Stimulated activated CD8-positive, alpha-beta memory T cell treated with anti-CD3 and anti-CD28 coated beads, Interleukin-7, amount 100 ng/mL, for 1 hour (primary cell): ENCODE measurements around the gene SPDYA.
A peak's percentile ranks its signal among the peaks of the same experiment; 100 is the strongest.
"Not testable (repeated sequence)": the region's sequence is repeated elsewhere in the genome, so short reads cannot be mapped to it uniquely, and the experiment has no call there.

ENCODE experiments used
- DNase-seq, 2 donors: peaks; one replicate each; pipeline ENCODE4 v3.0.0-alpha.2; 2020; ENCODE audit warnings: low read depth in 2 of 2

Gene SPDYA

DNA sequence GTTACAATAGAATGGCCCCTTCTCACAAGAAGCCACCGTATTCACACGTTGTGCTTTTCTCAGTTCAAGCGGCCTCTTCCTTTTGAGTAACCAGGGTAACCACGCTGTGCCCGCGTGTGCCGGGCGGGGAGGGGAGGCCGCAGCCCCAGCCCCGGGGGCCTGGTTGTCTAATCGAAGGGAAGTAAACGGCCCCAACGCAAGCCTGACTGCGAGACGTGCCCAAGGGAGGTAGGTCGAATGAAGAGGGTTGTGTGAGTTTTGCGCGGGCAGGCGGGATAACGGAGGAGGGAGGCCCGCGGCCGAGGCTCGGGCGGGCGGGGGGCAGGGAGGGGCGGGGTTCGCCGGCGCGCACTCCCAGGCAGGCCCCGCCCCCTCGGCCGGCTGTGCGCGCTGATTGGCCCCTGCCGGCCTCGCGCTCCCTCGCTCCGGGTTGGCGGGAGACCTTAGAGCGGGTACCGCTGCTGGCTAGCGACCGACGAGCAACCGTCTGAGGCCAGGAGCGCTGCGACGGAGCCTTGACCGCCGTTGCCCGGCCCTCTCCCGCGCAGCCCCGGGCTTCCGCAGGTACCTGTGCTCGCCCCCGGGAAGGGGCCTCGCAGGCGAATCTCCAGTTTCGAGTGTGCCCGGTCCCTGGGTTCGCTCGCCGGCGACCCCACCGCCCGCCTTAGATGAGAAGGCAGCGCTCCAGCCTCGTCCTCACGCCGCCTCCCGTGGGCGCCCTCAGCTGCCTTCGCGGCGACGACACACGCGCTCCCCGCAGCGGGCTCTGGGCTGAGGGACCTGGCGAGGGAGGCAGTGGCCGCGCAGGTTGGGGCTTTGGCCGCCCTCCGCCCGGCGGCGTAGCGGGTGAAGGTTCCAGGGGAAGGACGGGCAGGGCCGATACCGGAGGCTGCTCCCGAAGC, at the start of gene SPDYA:
TSS of gene SPDYA (plus strand) at position 451 of the 902 bp plus-strand sequence. CDS start 5,181 bp downstream, outside the sequence.
- peak; percentile 48 to 50 for DNase-seq

GRCh38 chr2:28761420-28761819, 49.2 kb upstream of the SPDYA start:
- no peak for DNase-seq

- no peak for DNase-seq
Measured at GRCh38 chr2:28764909-28765711, 45.5 kb upstream of the SPDYA start.

DNA sequence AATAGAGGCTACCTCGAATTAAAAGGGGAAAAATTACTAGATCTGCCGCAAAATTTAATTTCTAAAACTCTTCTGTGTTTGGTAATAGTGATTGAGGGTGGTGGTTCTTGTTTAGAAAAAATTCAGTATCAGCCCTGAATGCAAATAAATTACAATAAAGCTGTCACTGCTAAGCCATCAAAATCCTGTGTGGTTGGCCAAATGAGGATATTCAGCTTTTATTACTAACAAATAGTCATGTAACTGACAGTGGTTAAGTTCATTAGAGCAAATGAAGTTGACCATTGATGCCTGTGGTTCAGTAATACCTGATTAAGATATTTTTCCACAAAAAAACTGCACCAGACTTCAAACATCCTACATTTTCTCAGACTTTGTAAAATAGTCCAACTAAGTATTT, 44.6 kb upstream of the SPDYA start:
- DNase-seq = no peak

DNA sequence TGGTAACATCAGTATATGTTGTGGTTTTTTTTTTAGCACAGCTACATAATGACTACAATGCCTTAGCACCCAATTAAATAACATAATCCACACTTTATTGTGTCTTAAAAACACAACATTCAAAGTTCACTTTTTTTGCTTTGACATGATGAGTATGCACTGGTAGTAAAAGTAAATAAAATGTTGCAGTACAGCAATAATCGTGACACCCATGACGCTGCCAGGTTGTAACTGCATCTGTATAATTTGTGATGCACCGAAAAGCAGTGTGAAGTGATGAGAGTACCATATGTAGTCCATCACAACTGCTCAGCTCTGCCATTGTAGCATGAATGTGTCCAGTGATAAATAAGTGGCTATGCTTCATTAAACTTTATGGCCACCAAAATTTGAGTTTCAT, 43.3 kb upstream of the SPDYA start:
- no peak for DNase-seq

DNA sequence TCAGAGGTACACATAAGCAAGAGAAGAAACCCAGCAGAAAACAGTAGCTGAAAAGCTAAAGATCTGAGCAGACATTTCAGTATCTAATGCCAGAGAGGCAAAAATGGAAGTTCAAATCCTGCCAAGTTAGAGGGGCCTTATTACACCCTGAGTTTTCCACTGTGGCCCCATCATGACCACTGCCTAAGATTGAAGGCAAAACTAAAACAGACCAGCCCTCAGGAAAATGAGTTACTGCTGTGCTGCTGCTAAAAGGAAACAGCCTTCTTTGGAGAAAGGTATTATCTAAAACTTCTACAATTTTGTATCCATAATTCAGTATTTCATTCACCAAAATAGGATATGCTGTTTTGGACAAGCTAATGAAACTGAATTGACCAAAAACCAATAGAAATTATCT, 42.2 kb upstream of the SPDYA start:
- DNase-seq = no peak

GRCh38 chr2:28768952-28769351, 41.7 kb upstream of the SPDYA start:
- DNase-seq = no peak

- no peak for DNase-seq
Measured at GRCh38 chr2:28772351-28772750, 38.3 kb upstream of the SPDYA start.

DNA sequence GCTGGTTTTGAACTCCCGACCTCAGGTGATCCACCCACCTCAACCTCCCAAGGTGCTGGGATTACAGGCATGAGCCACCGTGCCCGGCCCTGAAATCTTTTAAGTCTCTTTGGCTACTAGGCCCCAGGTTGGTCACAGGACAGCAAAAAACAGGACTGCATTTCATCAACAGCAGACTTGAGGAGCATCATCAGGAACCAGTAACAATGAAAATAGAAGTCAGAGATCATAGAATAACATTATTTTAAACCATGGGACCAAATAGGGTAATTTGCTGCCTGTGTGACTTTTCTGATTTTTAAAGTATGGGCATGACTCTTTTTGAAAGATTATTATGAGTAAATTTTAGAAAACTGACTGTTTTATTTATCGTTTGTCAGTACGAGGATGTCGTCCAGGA, 34.2 kb upstream of the SPDYA start:
- no peak for DNase-seq

DNA sequence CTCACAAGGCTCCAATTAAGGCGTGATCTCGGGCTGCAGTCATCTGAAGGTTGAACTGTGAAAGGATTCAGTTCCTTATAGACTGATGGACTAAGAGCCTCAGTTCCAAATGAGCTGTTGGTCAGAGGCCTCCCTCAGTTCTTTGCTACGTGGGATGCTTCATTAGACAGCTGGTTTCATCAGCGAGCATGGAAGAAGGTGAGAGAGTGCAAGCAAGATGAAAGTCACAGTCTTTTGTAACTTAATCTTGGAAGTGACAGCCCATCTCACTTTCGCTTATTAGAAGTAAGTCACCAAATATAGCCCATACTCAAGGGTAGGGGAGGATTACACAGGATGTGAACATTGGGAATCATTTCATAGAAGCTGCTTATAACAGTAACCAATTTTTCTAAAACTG, 32.2 kb upstream of the SPDYA start:
- DNase-seq = no peak

- DNase-seq = no peak
Measured at GRCh38 chr2:28779001-28779400, 31.6 kb upstream of the SPDYA start.

DNA sequence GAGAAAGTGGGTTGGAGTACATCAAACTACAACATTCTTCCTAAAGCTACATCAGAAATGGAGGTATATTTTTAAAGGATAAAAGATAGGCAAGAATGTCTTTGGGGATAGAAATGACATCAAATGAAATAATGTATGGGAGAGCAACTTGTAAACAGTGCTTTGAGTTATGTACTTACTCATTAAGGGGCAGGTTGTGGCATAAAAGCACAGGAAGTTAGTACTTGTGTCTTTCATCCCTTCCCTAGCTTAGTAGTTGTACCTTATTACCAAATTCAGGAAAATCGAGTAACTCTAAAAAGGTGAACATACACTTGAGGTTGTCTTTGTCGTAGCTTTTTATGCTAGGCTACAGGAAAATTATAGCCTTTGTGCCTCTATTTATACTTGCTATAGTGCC, 30.1 kb upstream of the SPDYA start:
- no peak for DNase-seq

- no peak for DNase-seq
Measured at GRCh38 chr2:28782423-28782822, 28.2 kb upstream of the SPDYA start.

DNA sequence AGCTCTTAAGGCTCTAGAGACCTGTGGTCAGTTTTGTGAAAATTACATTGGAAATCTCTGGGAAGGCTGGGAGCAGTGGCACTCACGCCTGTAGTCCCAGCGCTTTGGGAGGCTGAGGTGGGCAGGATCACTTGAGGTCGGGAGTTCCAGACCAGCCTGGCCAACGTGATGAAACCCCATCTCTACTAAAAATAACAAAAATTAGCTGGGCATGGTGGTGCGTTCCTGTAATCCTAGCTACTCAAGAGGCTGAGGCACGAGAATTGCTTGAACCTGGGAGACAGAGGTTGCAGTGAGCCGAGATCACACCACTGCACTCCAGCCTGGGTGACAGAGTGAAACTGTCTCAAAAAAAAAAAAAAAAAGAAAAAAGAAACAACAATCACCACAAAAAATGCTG, 26.1 kb upstream of the SPDYA start:
- DNase-seq = not testable (repeated sequence)

DNA sequence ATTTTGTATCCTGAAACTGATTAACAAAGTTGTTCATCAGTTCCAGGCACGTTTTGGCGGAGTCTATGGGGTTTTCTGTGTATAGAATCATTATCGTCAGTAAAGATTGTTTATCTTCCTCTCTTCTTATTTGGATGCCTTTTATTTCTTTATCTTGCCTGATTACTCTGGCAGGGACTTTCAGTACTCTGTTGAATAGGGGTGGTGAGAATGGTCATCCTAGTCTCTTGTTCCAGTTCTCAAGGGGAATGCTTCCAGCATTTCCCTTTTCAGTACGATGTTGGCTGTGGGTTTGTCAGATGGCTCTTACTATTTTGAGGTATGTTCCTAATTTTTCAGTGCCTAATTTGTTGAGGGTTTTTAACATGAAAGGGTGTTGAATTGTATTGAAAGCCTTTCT, 14.0 kb upstream of the SPDYA start:
- DNase-seq = no peak

DNA sequence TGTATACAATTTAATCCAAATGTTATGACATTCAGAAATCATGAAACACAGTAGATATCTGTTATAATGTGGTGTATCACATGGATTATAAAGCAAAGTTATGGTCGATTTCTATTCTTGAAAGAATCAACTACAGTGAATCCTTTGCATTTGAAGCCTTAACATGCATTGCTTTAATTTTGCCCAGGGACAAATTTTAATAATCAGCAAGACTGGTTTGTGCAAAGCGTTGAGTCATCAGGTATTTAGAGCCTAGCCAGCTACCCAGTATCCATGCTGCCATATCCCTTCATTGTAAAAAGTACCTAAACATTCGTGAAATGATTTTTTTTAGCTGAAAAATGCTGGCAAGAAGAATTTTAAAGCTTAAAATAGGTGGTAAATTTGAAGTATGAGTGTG, 8.9 kb upstream of the SPDYA start:
- DNase-seq = no peak

DNA sequence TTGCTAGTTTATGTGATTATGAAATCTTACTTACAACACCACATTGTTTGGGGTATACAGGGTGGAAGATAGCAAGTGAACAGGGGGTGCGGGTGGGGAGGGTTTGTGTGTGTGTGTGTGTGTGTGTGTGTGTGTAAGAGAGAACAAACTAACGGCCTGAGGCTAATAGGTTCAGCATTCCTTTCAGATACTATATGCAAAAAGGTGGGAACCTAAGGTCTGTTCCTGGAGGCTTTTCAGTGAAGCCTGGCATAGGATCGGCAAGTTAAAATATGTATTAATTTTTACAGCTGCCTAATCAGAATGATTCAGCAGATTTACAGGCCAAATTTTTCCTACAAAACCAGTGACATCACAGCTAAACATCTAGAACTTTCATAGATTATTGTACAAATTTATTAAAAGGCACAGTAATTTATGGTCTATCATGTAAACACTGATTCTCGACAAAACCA, 7.6 kb upstream of the SPDYA start:
- no peak for DNase-seq

- no peak for DNase-seq
Measured at GRCh38 chr2:28809927-28810326, 707 bp upstream of the SPDYA start.

- no peak for DNase-seq
Measured at GRCh38 chr2:28818053-28818452, 7.4 kb downstream of the SPDYA start.

DNA sequence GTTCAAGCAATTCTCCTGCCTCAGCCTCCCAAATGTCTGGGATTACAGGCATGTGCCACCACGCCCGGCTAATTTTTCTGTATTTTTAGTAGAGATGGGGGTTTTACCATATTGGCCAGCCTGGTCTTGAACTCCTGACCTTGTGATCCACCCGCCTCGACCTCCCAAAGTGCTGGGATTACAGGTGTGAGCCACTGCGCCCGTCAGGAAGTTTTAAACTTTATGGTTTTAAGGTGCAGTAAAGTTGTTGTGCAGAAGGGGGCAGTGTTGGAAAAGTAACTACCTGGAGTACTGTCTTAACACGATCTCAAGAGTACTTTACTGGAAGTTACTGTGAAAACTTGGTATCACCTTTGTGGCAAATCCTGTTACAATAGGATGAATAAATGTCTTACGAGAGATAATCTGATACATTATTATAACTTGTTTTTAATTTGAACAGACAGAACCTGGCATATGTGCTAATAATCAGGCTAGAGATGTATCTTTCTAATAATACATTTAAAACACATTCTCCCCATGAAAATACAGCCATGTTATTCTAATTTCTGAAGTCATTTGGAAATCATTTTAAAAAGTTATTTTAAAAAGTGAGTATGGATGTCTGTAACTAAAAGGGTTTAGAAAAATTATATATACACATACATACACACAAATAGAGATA, 10.8 kb downstream of the SPDYA start:
- DNase-seq = peak; percentile 16 to 37

GRCh38 chr2:28822036-28822435, 11.4 kb downstream of the SPDYA start:
- DNase-seq = no peak

GRCh38 chr2:28824207-28824606, 13.6 kb downstream of the SPDYA start:
- no peak for DNase-seq
